ENCODE data around the gene RNF144A.

Gene RNF144A

GRCh38 chr2:6916224-6916623, 988 bp upstream of the RNF144A start:
- TF ChIP-seq CTCF (conservative IDR thresholded peaks at IDR 0.05; ENCODE audit: low read length), result no peak
- H3K4me3 ChIP-seq (ENCODE audit: low read length), result no peak overlapping the region
- no peak for DNase-seq (ENCODE audit: low read depth)

- H3K4me3 ChIP-seq (ENCODE audit: low read length), result peak overlapping the region; percentile 34; the same call in 1 of the 2 replicates
- TF ChIP-seq CTCF (conservative IDR thresholded peaks at IDR 0.05; ENCODE audit: low read length), result no peak
- no peak for DNase-seq (ENCODE audit: low read depth)
These were observed 509 bp upstream of the RNF144A start for GRCh38 chr2:6916736-6917070.

- H3K4me3 ChIP-seq (ENCODE audit: low read length), result peak overlapping the region; percentile 47
- no peak for TF ChIP-seq CTCF (conservative IDR thresholded peaks at IDR 0.05; ENCODE audit: low read length)
- no peak for DNase-seq (ENCODE audit: low read depth)
These were observed 679 bp downstream of the RNF144A start for GRCh38 chr2:6917761-6918421.

GRCh38 chr2:6919901-6920742, 2.9 kb downstream of the RNF144A start:
- no peak overlapping the region for H3K4me3 ChIP-seq (ENCODE audit: low read length)
- no peak for DNase-seq (ENCODE audit: low read depth)
- no peak for TF ChIP-seq CTCF (conservative IDR thresholded peaks at IDR 0.05; ENCODE audit: low read length)

- TF ChIP-seq CTCF (conservative IDR thresholded peaks at IDR 0.05; ENCODE audit: low read length), result no peak
- H3K4me3 ChIP-seq (ENCODE audit: low read length), result no peak overlapping the region
- no peak for DNase-seq (ENCODE audit: low read depth)
These were observed 3.5 kb downstream of the RNF144A start for GRCh38 chr2:6920743-6921064.

GRCh38 chr2:6921321-6921922, 4.2 kb downstream of the RNF144A start:
- TF ChIP-seq CTCF (conservative IDR thresholded peaks at IDR 0.05; ENCODE audit: low read length), result no peak
- H3K4me3 ChIP-seq (ENCODE audit: low read length), result no peak overlapping the region
- no peak for DNase-seq (ENCODE audit: low read depth)
